CD1c-positive myeloid dendritic cell (primary cell): ENCODE data around the gene TENT4A.

Experiments
- DNase-seq: peaks from one replicate; pipeline ENCODE4 v3.0.0-alpha.2; 2016; ENCODE audit errors: extremely low spot score

Gene TENT4A

GRCh38 chr5:6700074-6700684, 13.1 kb upstream of the TENT4A start:
- DNase-seq: no peak

GRCh38 chr5:6700685-6701355, 12.4 kb upstream of the TENT4A start:
- DNase-seq: no peak

- no peak for DNase-seq
Measured at GRCh38 chr5:6701491-6701890, 11.7 kb upstream of the TENT4A start.

- DNase-seq: no peak
Measured at GRCh38 chr5:6702633-6703032, 10.6 kb upstream of the TENT4A start.

GRCh38 chr5:6703806-6704205, 9.4 kb upstream of the TENT4A start:
- DNase-seq: no peak

GRCh38 chr5:6704361-6704851, 8.8 kb upstream of the TENT4A start:
- DNase-seq: no peak

GRCh38 chr5:6705088-6705487, 8.1 kb upstream of the TENT4A start:
- peak; percentile 87 for DNase-seq

GRCh38 chr5:6705959-6706358, 7.3 kb upstream of the TENT4A start:
- no peak for DNase-seq

GRCh38 chr5:6707852-6708251, 5.4 kb upstream of the TENT4A start:
- DNase-seq: no peak

- DNase-seq: no peak
Measured at GRCh38 chr5:6708814-6709213, 4.4 kb upstream of the TENT4A start.

- DNase-seq: no peak
Measured at GRCh38 chr5:6710070-6710469, 3.2 kb upstream of the TENT4A start.

GRCh38 chr5:6710551-6711318, 2.5 kb upstream of the TENT4A start:
- DNase-seq: no peak

- no peak for DNase-seq
Measured at GRCh38 chr5:6711409-6712141, 1.7 kb upstream of the TENT4A start.

GRCh38 chr5:6712142-6712576, 1.1 kb upstream of the TENT4A start:
- peak; percentile 55 for DNase-seq

GRCh38 chr5:6712577-6713273, 507 bp upstream of the TENT4A start:
- peak; percentile 99 for DNase-seq

- peak; percentile 33 for DNase-seq
Measured at GRCh38 chr5:6714226-6715041, 1.2 kb downstream of the TENT4A start.

- no peak for DNase-seq
Measured at GRCh38 chr5:6715271-6715670, 2.0 kb downstream of the TENT4A start.

GRCh38 chr5:6715758-6716628, 2.8 kb downstream of the TENT4A start:
- DNase-seq: peak; percentile 40

- no peak for DNase-seq
Measured at GRCh38 chr5:6716629-6717149, 3.5 kb downstream of the TENT4A start.
